ENCODE data around the gene MTRF1L. TPM values are rescaled to one million over a fixed set of nuclear protein-coding genes. Genes with fewer than 3 reads are reported as not detected.

The MTRF1L gene
- polyA plus RNA-seq, 3 donors, result 8.2 to 12.8 (median 10.8) TPM

DNA sequence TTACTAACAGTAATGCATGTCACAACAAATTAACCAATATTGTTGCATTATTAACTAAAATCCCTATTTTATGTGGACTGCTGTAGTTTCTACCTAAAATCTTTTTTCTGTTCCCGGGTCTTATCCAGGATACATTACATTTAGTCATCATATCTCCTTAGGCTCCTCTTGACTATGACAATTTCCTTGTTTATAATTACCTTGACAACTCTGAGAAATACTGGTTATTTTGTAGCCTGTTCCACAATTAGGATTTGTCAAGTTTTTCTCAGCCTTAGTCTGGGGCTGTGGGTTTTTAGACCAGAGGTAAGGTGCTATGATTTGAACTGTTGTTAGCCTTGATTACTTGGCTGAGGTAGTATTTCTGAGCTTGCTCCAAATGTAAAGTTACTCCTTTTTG lies 23.4 kb downstream of the MTRF1L start:
- H3K9me3 Mint-ChIP-seq, result peaks cover 0 to 2% (median 0%) of the 10 kb centered on the region in 7 donors
- no peaks in the 10 kb centered on the region for H3K9me3 ChIP-seq (replicated peaks in 1 of 2; ENCODE audit: control insufficient read depth in 1 of 2, insufficient read depth in 1 of 2, low read length in 2 of 2)
- TF ChIP-seq, protein P1, sequence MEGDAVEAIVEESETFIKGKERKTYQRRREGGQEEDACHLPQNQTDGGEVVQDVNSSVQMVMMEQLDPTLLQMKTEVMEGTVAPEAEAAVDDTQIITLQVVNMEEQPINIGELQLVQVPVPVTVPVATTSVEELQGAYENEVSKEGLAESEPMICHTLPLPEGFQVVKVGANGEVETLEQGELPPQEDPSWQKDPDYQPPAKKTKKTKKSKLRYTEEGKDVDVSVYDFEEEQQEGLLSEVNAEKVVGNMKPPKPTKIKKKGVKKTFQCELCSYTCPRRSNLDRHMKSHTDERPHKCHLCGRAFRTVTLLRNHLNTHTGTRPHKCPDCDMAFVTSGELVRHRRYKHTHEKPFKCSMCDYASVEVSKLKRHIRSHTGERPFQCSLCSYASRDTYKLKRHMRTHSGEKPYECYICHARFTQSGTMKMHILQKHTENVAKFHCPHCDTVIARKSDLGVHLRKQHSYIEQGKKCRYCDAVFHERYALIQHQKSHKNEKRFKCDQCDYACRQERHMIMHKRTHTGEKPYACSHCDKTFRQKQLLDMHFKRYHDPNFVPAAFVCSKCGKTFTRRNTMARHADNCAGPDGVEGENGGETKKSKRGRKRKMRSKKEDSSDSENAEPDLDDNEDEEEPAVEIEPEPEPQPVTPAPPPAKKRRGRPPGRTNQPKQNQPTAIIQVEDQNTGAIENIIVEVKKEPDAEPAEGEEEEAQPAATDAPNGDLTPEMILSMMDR (IDR thresholded peaks at IDR 0.05), result no peak
- peak overlapping the region in 1 of 2 donors; percentile 64 for H3K27ac ChIP-seq (ENCODE audit: low read depth in 1 of 2, low read length in 2 of 2)
- H3K36me3 ChIP-seq (replicated peaks in 1 of 2; ENCODE audit: control insufficient read depth in 1 of 2, insufficient read depth in 2 of 2, low read length in 2 of 2), result no peaks in the 10 kb centered on the region
- H3K27me3 Mint-ChIP-seq (ENCODE audit: low read depth in 3 of 3), result peaks cover 0 to 1% (median 0%) of the 10 kb centered on the region in 3 donors
- H3K4me2 ChIP-seq (replicated peaks; ENCODE audit: extremely low read depth, low read length, poor library complexity, severe bottlenecking), result no peak overlapping the region
- H3K4me1 Mint-ChIP-seq, result peaks cover 66% of the 10 kb centered on the region
- H4K20me1 ChIP-seq (ENCODE audit: insufficient read depth, low read length), result peaks cover 13% of the 10 kb centered on the region
- DNase-seq, result no peak
- H3K4me3 Mint-ChIP-seq, result no peak overlapping the region
- no CpG with 5 or more reads among the region's 1 CpG for WGBS (ENCODE audit: insufficient coverage)
- H3K4me1 ChIP-seq (ENCODE audit: control insufficient read depth in 1 of 2, insufficient read depth in 2 of 2, low read length in 2 of 2), result peaks cover 48 to 89% of the 10 kb centered on the region in 2 donors
- H3K27me3 ChIP-seq (ENCODE audit: control insufficient read depth in 2 of 2, insufficient read depth in 2 of 2, low read length in 2 of 2), result no peaks in the 10 kb centered on the region
- peaks cover 0 to 2% of the 10 kb centered on the region in 2 donors for H3K36me3 Mint-ChIP-seq
- peak overlapping the region in 1 of 7 donors; percentile 15 for H3K27ac Mint-ChIP-seq
- H3K4me3 ChIP-seq (replicated peaks in 1 of 3; ENCODE audit: low read depth in 2 of 3, low read length in 3 of 3), result no peak overlapping the region
- H3K79me2 ChIP-seq (ENCODE audit: insufficient read depth, low read length), result peaks cover 86% of the 10 kb centered on the region
- no peak overlapping the region for H3K9ac ChIP-seq (ENCODE audit: insufficient read depth, low read length, poor library complexity, severe bottlenecking)
- no peak overlapping the region for H2AFZ ChIP-seq (ENCODE audit: insufficient read depth, low read depth, low read length, poor library complexity, severe bottlenecking)
- intact Hi-C loops (cut with micrococcal nuclease), result loop anchor here in 1 of 2 donors (10.0 kb wide), 1 partner anchor 1584 kb away; the partner anchor contains the start of gene ZBTB2

DNA sequence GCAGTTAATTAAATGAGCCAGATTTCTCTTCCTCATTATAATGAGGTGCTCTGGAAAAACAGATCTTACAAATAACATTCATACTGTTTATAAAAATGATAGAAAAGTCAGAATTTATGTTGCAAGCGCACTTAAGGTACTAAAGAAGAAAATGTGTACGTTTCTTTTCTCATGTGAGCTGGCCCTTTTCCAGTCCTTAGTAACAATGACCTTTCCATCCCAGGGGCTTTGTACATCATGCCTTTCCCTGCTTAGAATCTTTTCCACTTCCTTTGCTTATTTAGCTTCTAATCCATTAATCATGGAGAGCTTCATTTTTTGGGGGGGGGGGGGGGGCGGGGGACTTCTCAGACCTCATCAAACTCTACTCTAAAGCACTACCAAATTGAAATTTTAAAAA lies 24.5 kb downstream of the MTRF1L start:
- H3K4me1 Mint-ChIP-seq, result peaks cover 74% of the 10 kb centered on the region

More for the DNA sequence above, 24.5 kb downstream of the MTRF1L start:
- H3K4me2 ChIP-seq (replicated peaks; ENCODE audit: extremely low read depth, low read length, poor library complexity, severe bottlenecking), result no peak overlapping the region
- H3K4me3 Mint-ChIP-seq, result no peak overlapping the region
- H3K27ac ChIP-seq (ENCODE audit: low read depth in 1 of 2, low read length in 2 of 2), result peak overlapping the region in 1 of 2 donors; percentile 86
- H3K36me3 ChIP-seq (replicated peaks in 1 of 2; ENCODE audit: control insufficient read depth in 1 of 2, insufficient read depth in 2 of 2, low read length in 2 of 2), result peaks cover 2 to 7% of the 10 kb centered on the region in 2 donors
- WGBS (ENCODE audit: insufficient coverage), result no CpG with 5 or more reads among the region's 3 CpGs
- H3K9me3 Mint-ChIP-seq, result no peaks in the 10 kb centered on the region
- H4K20me1 ChIP-seq (ENCODE audit: insufficient read depth, low read length), result peaks cover 13% of the 10 kb centered on the region
- DNase-seq, result no peak
- no peak overlapping the region for H2AFZ ChIP-seq (ENCODE audit: insufficient read depth, low read depth, low read length, poor library complexity, severe bottlenecking)
- no peak overlapping the region for H3K9ac ChIP-seq (ENCODE audit: insufficient read depth, low read length, poor library complexity, severe bottlenecking)
- peaks cover 0 to 1% (median 0%) of the 10 kb centered on the region in 3 donors for H3K27me3 Mint-ChIP-seq (ENCODE audit: low read depth in 3 of 3)
- H3K4me3 ChIP-seq (replicated peaks in 1 of 3; ENCODE audit: low read depth in 2 of 3, low read length in 3 of 3), result no peak overlapping the region
- H3K27me3 ChIP-seq (ENCODE audit: control insufficient read depth in 2 of 2, insufficient read depth in 2 of 2, low read length in 2 of 2), result no peaks in the 10 kb centered on the region
- H3K79me2 ChIP-seq (ENCODE audit: insufficient read depth, low read length), result peaks cover 93% of the 10 kb centered on the region
- H3K27ac Mint-ChIP-seq, result peak overlapping the region in 5 of 7 donors; percentile 15 to 53 (median 35)
- TF ChIP-seq, protein P1 (IDR thresholded peaks at IDR 0.05), result no peak
- peaks cover 0 to 12% of the 10 kb centered on the region in 2 donors for H3K36me3 Mint-ChIP-seq
- H3K9me3 ChIP-seq (replicated peaks in 1 of 2; ENCODE audit: control insufficient read depth in 1 of 2, insufficient read depth in 1 of 2, low read length in 2 of 2), result no peaks in the 10 kb centered on the region
- intact Hi-C loops (cut with micrococcal nuclease), result loop anchor here in 1 of 2 donors (10.0 kb wide), 1 partner anchor 1583 kb away; the partner anchor contains the start of gene ZBTB2
- H3K4me1 ChIP-seq (ENCODE audit: control insufficient read depth in 1 of 2, insufficient read depth in 2 of 2, low read length in 2 of 2), result peaks cover 52 to 89% of the 10 kb centered on the region in 2 donors
